BJ (cell line): Measurements from ENCODE around the gene PKIB. TPM values are rescaled to one million over a fixed set of nuclear protein-coding genes. Genes with fewer than 3 reads are reported as not detected.

ENCODE experiments used
- CTCF ChIA-PET: fragments of 350-600 bp; formaldehyde crosslinking; extraction: SDS; loops from one replicate; lab custom pipeline; 2021; ENCODE audit warnings: antibody characterized with exemption, inconsistent platforms; lab: Yijun Ruan, JAX
- POLR2A ChIA-PET: fragments of 300-600 bp; sonication (Branson Sonifier 250); formaldehyde crosslinking; extraction: SDS; loops from one replicate; lab custom pipeline; 2021; ENCODE audit warnings: antibody characterized with exemption; lab: Charles Lee
- DNase-seq: peaks from one replicate; pipeline ENCODE4 v3.0.0-alpha.2; 2011; ENCODE audit warnings: low read depth
- H3K27me3 ChIP-seq: 2 replicates; pipeline ENCODE4 v1.6.0; 2011; ENCODE audit warnings: low read length; ENCODE audit not compliant: control insufficient read depth, insufficient read depth
- H3K36me3 ChIP-seq: 2 replicates; pipeline ENCODE4 v1.5.1; 2011; ENCODE audit warnings: low read length; ENCODE audit not compliant: control insufficient read depth, insufficient read depth
- H3K4me3 ChIP-seq: 2 replicates; pipeline ENCODE4 v1.5.1; 2011; ENCODE audit warnings: low read depth, mild to moderate bottlenecking, control low read depth, low read length
- CTCF ChIP-seq: IDR thresholded peaks from 2 replicates; pipeline ENCODE4 v1.5.1; 2011; ENCODE audit warnings: low read depth, mild to moderate bottlenecking, control low read depth, inconsistent platforms, low read length, moderate library complexity; ENCODE audit not compliant: insufficient read depth
- polyA plus RNA-seq: library from polyadenylated mRNA; depleted of rRNA; stranded (reverse); fragments of >200 nt; gene quantifications from 2 replicates; pipeline ENCODE4 v1.2.3, GENCODE V29; 2011

PKIB gene
- polyA plus RNA-seq, 1 experiment = not detected

GRCh38 chr6:122730775-122731386 is 120.7 kb downstream of the PKIB start:
- CTCF ChIA-PET = interaction anchor here (0.7 to 8.0 kb wide), 16 partner anchors 9 to 614 kb away, joined by 3 to 119 read pairs (median 4); partner anchors contain the start of gene SMPDL3A
- peak; percentile 1 for DNase-seq
- TF ChIP-seq CTCF = peak; percentile 78
- Histone ChIP-seq H3K27me3 (no peaks in the 10 kb centered on the region), H3K36me3 (no peaks in the 10 kb centered on the region), H3K4me3 (no peak overlapping the region)
- POLR2A ChIA-PET = no interaction called here

- Histone ChIP-seq H3K4me3 (no peak overlapping the region), H3K36me3 (no peaks in the 10 kb centered on the region), H3K27me3 (no peaks in the 10 kb centered on the region)
- DNase-seq = no peak
- CTCF ChIA-PET = interaction anchor here (0.6 to 8.0 kb wide), 5 partner anchors 56 to 266 kb away, joined by 3 to 119 read pairs (median 5); partner anchors contain the start of gene SMPDL3A
- TF ChIP-seq CTCF = no peak
- POLR2A ChIA-PET = no interaction called here
Observed at GRCh38 chr6:122733259-122733658, 123.1 kb downstream of the PKIB start.

GRCh38 chr6:122734529-122735395 is 124.6 kb downstream of the PKIB start:
- ChIA-PET CTCF (interaction anchor here (0.7 to 2.2 kb wide), 3 partner anchors 10 to 311 kb away, joined by 3 to 9 read pairs (median 9); no protein-coding TSS in a partner anchor), POLR2A (no interaction called here)
- no peaks in the 10 kb centered on the region for H3K27me3 ChIP-seq
- H3K36me3 ChIP-seq = no peaks in the 10 kb centered on the region
- no peak for TF ChIP-seq CTCF
- no peak overlapping the region for H3K4me3 ChIP-seq
- DNase-seq = no peak

- DNase-seq = no peak
- CTCF ChIA-PET = interaction anchor here (2.2 kb wide), 1 partner anchor 104 kb away, joined by 9 read pairs; no protein-coding TSS in a partner anchor
- no peaks in the 10 kb centered on the region for H3K36me3 ChIP-seq
- H3K4me3 ChIP-seq = no peak overlapping the region
- no peaks in the 10 kb centered on the region for H3K27me3 ChIP-seq
- no peak for TF ChIP-seq CTCF
- POLR2A ChIA-PET = no interaction called here
Observed at GRCh38 chr6:122735582-122735981, 125.4 kb downstream of the PKIB start.

- no peak for DNase-seq
- H3K4me3 ChIP-seq = no peak overlapping the region
- ChIA-PET CTCF (interaction anchor here (2.2 kb wide), 1 partner anchor 103 kb away, joined by 9 read pairs; no protein-coding TSS in a partner anchor), POLR2A (no interaction called here)
- H3K36me3 ChIP-seq = no peaks in the 10 kb centered on the region
- TF ChIP-seq CTCF = no peak
- no peaks in the 10 kb centered on the region for H3K27me3 ChIP-seq
Observed at GRCh38 chr6:122736163-122736562, 126.0 kb downstream of the PKIB start.
